Embryonic facial prominence (tissue), 1 donor: ENCODE data around the gene FCHSD2.
"Not testable (repeated sequence)": the region's sequence is repeated elsewhere in the genome, so short reads cannot be mapped to it uniquely, and the experiment has no call there.

ENCODE experiments used
- DNase-seq: peaks from one replicate; pipeline ENCODE4 v3.0.0-alpha.2; 2016; ENCODE audit errors: extremely low spot score

Gene FCHSD2

DNA sequence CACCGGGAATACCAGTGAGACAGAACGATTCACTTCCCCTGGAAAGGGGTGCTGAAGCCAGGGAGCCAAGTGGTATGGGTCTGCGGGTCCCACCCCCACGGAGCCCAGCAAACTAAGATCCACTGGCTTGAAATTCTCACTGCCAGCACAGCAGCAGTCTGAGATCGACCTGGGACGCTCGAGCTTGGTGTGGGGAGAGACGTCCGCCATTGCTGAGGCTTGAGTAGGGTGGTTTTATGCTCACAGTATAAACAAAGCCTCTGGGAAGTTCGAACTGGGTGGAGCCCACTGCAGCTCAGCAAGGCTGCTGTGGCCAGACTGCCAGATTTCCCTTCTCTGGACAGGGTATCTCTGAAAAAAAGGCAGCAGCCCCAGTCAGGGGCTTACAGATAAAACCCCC lies 80.7 kb downstream of the FCHSD2 start:
- DNase-seq = not testable (repeated sequence)

DNA sequence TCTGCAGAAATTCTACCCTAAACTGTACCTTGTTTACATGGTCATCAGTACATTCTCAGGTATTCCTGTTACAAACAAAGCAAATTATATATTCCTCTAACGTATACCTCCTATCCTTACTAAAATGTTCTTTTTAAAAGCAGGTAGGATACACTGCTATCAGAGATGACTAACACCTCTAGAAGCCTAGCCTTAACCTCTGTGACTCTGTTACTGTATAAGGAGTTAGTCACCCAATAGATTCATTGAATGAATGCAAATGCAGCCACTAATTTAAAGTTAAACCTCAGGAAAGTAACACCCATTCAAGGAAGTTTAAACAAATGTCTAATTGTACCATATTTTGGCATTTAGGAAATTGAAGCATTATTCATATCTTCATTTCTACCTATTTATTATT lies 82.2 kb downstream of the FCHSD2 start:
- no peak for DNase-seq

GRCh38 chr11:73058989-73059674 lies 83.0 kb downstream of the FCHSD2 start:
- no peak for DNase-seq

GRCh38 chr11:73055655-73056354 lies 86.3 kb downstream of the FCHSD2 start:
- no peak for DNase-seq

- no peak for DNase-seq
Measured at GRCh38 chr11:73055002-73055401, 87.1 kb downstream of the FCHSD2 start.

- DNase-seq = no peak
Measured at GRCh38 chr11:73053964-73054363, 88.2 kb downstream of the FCHSD2 start.

- no peak for DNase-seq
Measured at GRCh38 chr11:73048446-73048845, 93.7 kb downstream of the FCHSD2 start.

GRCh38 chr11:73047773-73048371 lies 94.2 kb downstream of the FCHSD2 start:
- DNase-seq = no peak

- no peak for DNase-seq
Measured at GRCh38 chr11:73040046-73040445, 102.1 kb downstream of the FCHSD2 start.

- no peak for DNase-seq
Measured at GRCh38 chr11:73034777-73035176, 107.3 kb downstream of the FCHSD2 start.

GRCh38 chr11:73034331-73034730 lies 107.8 kb downstream of the FCHSD2 start:
- DNase-seq = no peak

DNA sequence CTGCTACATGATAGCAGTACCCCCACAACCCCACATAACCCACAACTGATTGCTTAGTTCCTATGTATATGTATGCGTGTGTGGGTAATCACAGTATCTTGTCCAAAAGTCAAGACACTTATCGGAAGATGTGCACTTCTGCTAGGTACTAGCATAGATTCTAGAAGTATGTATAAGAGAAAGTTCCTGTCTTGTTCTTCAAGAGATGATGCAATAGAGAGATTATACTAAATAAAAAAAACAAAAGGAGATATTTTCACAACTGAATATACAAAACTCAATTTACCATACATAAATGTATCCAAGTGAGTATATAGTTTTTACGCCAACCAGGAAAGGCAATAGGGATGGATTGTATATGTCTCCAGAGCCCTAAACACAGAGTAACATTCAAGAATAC lies 112.0 kb downstream of the FCHSD2 start:
- no peak for DNase-seq

GRCh38 chr11:73029403-73029802 lies 112.7 kb downstream of the FCHSD2 start:
- no peak for DNase-seq

- DNase-seq = no peak
Measured at GRCh38 chr11:73028611-73029010, 113.5 kb downstream of the FCHSD2 start.

- not testable (repeated sequence) for DNase-seq
Measured at GRCh38 chr11:73027840-73028239, 114.3 kb downstream of the FCHSD2 start.

DNA sequence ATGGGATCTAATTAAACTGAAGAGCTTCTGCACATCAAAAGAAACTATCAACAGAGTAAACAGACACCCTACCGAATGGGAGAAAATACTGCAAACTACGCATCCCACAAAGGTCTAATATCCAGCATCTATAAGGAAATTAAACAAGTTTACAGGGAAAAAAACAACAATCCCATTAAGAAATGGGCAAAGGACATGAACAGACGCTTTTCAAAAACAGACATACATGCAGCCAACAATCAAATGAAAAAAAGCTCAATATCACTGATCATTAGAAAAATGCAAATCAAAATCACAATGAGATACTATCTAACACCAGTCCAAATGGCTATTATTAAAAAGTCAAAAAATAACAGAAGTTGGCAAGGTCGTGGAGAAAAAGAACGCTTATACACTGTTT lies 117.5 kb downstream of the FCHSD2 start:
- no peak for DNase-seq

DNA sequence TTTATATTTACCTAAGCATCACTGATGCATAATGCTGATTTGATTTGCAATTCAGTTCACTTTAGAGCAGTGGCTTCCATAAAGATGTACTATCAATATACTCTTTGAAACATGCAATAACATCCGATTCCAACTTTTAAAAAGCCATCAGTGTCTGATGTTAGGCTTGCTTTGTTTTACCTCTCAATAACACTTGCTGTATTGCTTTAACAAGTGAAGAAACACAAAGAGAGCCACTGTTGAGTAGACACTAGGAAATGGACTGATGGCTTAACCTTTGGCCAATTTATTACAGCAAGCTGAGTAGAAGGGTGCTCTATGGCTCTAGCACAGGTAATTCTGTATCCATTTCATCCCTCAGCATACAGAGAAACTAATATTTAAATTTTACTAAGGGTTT lies 122.1 kb downstream of the FCHSD2 start:
- no peak for DNase-seq

DNA sequence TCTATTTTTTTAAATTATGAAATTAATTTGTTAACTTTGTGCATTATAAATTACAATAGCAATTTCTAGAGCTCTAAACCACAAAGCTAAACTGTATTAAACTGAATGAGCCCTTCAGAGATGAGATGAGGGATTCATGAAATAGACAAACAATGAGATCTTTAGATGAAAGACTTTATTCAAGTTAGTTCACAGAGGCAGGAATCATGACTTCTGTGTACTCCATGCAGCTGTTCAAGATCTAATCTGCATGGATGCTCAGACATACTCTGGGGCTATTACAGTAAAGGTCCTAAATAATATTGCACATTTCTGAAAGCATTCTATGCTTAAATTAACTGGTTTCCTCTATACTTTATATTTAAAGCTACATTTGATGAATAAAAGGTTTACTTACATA lies 122.7 kb downstream of the FCHSD2 start:
- no peak for DNase-seq

DNA sequence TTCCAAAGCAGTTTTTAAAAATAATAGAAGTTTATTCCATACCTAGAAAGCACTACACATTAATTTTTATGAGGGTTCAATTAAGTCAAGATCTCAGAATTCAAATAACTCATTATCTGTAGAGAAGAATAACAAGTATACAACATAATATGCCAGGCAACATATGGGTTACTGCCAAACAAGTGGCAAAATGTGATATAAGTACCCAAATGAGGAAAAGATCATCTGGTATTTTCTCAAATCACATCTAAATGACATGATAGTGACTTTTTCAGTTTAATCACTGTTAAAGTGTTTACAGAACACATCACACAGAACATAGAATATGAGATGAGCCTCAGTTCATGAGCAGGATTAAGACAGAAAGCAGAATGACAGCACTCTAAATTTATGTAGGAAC lies 123.3 kb downstream of the FCHSD2 start:
- DNase-seq = no peak

- DNase-seq = no peak
Measured at GRCh38 chr11:73017024-73017751, 124.9 kb downstream of the FCHSD2 start.

DNA sequence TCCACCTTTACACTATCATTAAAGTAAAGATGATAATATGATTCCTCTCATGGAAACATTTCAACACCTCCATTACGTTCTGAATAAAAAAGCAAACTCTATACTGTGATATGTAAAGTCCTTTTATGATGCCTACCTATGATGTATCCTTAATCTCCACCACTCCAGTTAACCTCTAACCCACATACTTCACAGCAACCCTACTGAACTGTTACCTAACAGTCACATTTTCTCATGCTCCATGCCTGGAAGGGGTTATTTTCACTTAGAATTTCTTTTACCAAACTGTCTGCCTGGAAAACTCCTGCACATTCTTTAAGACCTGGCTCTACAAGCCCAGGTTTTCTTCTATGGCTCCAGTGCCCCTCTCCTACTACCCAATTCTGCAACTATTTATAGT lies 129.1 kb downstream of the FCHSD2 start:
- DNase-seq = no peak

DNA sequence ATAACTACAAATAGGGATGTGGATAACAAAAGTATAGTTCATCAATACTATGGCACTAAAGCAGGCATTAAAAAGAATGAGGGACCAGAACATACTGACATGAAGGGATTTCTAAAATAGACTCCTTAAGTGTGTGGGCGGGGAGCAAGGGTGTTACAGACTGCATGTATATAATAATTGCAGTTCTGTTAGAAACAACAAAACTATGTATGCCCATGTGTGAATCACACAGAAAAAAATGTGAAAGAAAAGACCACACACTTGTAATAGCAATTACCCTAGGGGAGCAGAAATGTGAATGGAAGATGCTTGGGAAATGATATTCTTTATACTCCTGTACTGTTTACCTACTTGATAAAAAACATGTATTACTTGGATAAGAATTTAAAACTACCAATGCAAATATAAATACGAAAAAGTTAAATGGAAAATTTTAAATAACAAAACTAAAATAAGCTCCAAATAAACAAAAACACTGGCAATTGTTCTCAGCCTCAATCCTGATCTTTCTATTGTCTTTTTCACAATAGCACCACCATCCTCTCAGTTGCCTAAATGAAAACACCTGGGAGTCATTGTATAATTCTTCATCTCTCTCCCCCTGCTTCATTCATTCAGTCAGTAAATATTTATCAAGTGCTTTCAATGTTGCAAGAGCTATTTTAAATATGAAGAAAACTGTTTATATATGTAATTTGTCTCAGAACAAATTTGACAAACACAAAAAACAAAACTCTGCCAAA lies 129.8 kb downstream of the FCHSD2 start:
- DNase-seq = no peak
